Smooth muscle cell of the brain vasculature (primary cell): ENCODE data around the gene ADGRF1.
A peak's percentile ranks its signal among the peaks of the same experiment; 100 is the strongest.
"Not testable (repeated sequence)": the region's sequence is repeated elsewhere in the genome, so short reads cannot be mapped to it uniquely, and the experiment has no call there.

Experiments
- DNase-seq: peaks from one replicate; pipeline ENCODE4 v3.0.0-alpha.2; 2012; ENCODE audit warnings: low read depth, low spot score

The ADGRF1 gene

DNA sequence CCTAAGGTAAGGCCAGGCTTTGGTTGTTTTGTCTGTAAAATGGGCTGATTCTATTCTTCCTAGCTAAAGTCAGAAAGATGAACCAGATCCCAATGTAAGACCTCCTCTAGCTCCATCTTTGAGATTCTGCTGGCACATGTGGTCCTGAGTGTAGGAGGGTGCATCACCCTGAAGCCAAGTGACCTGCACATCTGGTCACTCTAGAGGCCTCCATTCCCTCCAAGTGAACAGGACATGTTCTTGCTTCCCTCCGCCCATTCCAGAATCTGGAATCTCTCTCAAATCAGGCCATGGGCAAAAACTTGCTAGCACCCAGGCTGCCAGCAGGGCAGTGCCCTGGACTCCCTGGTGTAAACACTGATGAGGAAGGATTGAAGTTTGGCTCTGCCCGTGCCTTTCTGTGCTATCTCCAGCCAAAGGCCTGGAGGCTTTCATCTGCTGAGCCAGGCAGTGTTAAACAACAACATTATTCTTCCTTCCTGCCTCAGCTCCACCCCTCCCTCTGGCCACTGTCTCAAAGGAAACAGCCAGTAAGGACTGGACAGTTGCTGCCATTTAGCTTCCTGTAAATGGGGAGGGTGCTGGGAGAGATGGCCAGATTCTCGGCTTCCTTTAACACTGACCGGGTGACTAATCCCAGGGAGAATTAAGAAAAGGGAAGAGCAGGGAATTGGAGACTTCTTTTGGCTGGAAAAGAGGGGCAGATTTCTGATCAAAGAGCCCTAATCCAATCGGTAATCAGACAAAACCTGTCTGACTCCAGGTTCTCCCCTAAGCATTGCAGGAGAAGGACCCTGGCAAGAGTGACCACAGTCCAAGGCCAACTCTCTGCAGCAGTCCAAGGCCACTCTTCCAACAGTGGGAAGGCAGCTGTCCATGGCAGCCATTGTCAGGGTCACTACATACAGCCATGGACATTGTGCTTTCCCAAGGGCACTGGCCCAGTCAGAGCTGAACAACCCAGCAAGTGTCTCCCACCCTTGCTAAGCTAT lies 19.5 kb upstream of the ADGRF1 start:
- no peak for DNase-seq

DNA sequence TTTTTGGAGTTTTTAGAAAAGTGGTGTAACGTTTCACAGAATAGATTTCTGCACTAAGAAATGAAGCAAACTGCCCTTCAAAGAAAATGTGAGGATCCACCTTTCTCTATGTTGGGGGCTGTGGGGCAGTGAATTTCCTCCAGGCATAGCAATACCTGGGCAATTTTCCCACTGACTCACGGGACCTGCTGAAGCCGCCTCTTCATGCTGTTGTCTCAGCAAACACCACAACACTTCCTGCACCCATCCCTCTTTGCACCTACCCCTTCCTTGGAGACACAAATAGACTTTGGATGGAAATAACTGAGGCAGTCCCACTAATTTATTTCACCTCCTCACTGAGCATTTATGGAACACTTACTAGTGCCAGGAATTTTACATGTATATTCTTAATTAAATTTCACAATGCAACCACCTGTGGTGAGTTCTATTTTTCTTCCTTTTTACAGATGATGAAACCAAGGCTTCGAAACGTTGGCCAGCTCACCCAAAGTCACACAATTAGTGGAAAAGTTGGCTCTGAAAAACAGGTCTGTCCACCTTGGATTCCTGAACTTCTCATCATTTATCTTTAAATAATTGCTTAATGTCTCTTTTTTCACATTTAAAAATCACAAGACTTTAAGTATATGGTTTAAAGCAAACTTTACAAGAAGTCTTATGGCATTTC lies 17.2 kb upstream of the ADGRF1 start:
- DNase-seq: no peak

DNA sequence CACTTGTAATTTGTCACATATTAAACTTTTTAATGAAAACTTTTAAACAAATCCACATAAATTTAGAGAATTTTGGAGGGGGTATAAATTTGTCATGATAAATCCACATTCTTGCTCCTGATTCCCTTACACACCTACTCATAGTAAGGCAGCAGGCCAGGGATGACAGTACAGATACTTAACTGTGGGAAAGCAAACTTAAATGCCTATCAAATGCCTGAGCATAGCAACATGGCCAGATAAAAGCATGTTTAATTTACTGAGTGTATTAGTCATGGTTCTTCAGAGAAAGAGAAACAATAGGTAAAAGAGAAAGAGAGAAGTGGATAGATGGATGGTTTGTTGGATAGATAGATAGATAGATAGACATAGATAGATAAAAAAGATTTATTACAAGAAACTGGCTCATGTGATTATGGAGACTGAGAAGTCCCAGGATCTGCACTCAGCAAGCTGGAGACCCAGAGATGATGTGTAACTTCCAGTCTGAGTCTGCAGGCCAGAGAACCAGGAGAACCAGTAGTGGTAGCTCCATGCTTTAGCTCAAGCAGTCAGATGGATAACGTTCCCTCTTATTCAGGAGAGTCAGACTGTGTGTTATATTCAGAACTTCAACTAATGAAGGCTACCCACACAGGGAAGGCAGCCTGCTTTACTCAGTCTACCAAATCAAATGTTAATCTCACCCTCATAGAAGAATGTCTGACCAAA lies 15.9 kb upstream of the ADGRF1 start:
- DNase-seq: no peak

DNA sequence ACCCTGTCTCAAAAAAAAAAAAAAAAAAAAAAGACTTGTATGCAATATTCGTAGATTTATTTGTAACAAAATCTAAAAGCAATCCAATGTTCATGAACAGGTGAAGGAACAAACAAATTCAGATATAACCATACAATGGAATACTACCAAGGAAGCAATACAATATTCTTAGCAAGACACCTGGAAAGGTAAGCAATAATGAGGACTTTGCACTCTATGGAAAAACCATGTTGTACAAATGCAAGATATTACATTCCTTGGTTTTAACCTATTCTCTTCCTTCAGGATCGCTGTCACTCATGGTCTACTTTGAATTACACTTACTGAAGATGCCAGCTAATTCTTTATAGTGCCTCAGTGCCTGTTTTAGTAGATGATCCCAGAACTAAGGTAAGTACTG lies 14.7 kb upstream of the ADGRF1 start:
- no peak for DNase-seq

DNA sequence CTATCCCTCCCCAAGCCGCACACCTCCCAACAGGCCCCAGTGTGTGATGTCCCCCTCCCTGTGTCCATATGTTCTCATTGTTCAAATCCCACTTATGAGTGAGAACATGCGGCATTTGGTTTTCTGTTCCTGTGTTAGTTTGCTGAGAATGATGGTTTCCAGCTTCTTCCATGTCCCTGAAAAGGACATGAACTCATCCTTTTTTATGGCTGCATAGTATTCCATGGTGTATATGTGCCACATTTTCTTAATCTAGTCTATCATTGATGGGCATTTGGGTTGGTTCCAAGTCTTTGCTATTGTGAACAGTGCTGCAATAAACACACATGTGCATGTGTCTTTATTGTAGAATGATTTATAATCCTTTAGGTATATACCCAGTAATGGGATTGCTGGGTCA lies 12.2 kb upstream of the ADGRF1 start:
- not testable (repeated sequence) for DNase-seq

DNA sequence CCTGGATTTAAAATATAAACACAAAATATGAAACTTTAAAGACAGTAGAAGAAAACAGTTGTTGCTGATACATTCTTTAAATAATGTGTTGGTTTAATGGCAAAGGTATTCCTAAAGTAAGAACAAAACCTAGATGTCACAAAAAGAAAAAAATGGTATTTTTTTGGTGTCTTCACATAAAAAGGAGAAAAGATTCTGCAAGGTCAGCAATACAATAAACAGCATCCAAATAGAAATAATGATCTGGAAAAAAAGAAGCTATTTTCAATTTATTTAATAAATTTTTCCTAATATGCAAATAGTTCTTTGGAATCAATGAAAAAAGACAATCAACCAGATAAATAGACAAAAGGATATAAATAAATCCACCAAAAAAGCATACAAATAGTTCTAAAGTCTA lies 6.5 kb upstream of the ADGRF1 start:
- no peak for DNase-seq

DNA sequence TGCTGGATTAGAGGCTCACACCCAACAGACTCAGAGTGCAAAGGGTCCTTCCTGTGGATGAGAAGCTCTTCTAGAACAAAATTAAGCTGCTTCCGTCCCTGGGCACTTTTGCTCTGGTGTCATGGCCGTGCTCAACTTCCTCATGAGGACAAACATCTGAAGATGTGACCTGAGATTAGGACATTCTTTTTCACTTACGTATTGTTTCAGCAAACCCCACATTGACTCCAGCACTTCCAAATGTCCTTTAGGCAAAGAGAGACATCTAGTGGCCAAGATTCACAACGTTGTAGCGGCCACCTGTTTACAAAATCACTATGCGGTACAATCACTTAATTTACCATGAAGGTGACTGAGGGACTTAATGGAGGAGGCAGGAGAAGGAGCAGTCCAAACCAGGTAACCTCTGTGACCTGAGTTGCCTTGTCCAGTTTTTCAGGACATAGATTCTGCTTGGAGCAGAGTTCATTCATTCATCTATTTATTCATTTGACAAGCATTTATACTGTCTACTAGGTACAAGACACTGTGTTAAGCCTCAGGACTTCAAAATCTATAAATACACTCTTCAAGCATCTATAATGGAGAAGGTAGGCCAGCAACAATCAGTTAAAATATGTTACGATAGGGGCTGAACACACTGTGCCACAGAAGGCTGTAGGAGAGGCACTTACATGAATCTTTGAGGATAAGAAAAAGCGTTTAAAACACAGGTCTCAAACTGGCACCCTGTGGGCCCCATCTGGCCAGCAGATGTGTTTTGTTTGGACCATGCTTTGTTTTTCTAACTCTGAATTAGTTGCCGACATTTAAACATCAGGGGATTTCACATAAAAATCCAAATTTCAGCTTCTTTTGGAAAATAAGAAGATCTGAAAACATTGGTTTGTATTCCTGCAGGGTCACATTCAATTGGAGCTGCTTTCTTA lies 5.6 kb upstream of the ADGRF1 start:
- DNase-seq: peak; percentile 67

DNA sequence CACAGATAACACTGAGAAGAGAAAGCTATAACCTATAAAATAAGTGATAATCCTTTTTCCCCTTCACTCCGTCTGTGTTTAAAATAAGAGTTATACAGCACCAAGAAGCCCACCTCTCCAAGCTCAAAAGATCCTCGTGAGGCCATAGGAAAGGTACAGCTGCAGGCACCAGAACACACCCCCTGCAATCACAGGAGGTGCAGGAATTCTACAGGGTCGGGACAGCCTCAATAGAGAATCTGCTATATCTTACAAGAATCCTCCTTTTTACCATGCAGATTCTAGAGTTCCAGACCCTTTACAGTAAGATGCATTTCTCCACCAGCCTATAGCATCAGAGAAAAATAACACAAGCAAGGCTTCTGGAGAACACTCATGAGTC lies 5.0 kb upstream of the ADGRF1 start:
- no peak for DNase-seq

DNA sequence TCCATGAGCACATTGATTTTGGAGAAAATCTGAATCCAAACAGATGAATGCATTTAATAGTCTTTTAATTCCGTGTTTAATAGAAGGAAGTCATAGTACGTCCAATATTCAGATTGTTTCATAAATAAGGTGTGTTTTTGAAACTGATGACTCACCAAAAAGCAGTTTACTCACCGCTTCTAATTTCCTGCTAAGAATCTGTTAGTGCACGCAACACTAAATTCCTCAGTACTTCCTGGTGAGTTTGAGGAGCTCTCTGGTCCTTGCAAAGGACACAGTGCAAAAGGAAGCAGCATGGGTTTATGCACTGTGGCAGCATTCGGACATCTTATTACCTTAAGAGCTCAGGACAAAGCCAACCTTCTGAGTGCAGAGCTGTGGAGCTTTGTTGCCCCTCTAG lies 2.3 kb upstream of the ADGRF1 start:
- DNase-seq: no peak

DNA sequence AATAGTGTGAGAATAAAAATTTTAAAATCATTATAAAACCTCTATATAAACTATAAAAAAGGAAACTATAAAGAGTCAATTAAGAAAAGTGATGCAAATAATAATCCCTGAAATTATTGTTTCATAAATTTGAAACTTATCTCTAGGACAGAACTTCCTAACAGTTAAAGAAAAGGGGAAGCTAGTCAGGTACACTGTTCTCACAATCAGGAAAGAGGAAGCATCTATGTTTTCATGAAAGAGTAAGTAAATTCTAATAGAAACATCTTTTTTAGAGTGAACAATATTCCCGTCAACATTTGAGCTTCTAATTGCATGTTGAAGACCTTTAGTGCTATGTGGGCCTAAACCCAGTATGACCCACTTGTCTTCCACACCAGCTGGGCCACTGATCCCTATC lies 1.2 kb upstream of the ADGRF1 start:
- DNase-seq: no peak

DNA sequence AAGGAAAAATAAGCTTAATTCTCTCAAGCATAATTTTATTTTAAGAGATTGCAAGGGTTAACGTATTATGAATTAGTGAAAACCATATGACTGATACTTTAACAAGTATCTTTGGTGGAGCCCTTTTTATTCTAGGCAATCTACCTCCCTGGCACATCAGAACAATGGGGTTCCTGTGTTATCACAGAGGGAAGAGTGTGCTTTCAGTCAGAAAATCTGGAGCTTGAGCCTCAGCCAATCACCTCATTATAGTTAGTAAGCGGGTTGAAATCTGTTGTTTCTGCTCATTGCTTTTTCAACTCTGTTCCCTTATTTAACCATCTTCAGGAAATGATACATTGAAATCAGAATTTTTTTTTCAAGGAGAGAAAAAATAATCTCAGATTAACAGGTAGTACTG lies 391 bp downstream of the ADGRF1 start:
- no peak for DNase-seq

DNA sequence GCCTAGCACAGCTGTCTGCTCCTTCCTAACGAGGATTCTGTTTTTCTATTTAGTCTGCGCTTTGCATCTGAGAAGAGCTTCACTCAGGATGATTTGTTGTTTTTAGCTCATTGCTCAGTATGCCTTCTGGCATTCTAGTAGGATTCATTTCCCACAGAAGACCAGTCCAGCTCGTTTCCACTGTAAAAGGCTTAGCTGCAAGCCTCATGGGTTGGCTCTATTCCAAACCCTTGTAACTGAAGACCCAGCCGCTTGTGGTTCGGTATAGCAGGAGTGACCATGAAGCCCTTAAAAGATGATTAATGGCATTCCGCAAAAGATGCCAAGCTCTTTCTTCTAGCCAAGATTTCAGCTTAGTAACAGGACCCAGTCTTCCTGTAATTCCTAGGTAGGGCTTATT lies 7.2 kb downstream of the ADGRF1 start:
- DNase-seq: peak; percentile 99

DNA sequence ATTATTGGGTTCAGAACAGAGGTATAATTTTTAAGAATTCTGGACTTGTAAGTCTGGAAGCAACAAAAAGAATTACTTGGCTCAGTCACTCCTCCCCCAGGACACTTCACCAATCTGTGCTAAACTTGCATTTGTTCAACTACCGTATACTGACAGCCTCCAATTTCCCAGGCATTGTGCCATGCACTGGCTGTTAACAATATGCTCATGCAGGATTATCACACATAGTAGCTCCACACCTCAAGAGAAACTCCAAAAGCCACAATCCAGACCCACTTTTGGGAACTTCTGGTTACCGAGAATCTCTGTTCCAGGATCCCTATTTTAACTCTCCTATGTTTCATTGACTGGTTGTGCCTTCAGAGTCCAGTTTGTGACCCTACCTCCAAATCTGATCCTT lies 7.7 kb downstream of the ADGRF1 start:
- DNase-seq: no peak

DNA sequence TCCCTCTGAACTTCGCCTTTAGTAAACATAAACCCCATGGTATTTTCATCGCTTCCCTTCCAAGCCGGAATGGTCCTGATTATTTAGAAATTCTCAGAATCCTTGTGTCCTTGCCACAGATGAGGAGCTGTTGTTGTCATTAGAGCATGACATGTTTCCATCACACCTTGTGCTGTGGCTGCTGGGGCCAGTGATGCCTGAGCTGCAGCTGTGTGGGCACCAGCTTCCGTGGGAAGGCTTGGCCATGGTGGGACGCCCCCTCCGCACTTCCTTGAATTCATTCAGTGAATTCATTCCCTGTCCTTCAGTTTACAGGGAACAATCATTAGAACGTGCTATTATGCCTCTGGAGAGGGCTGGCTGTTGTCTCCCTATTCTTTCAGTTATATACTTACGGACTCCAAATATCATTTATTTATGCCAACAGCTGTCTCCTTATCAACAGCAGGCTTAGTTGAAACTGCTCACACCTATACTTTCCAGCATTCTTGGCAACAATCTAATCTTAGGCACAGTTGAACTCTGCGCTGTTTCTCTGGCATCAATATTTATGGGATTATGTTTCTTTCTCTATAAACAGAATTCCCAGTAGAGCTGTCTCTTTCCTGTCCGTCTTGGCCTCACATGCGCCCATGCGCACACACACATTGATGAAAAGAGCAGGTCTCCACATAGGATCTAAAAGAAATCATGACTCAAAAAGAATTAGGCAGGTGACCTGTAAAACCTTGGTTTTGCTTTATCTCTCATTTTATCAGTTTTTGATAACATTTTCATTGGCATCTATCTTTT lies 9.0 kb downstream of the ADGRF1 start:
- DNase-seq: no peak

DNA sequence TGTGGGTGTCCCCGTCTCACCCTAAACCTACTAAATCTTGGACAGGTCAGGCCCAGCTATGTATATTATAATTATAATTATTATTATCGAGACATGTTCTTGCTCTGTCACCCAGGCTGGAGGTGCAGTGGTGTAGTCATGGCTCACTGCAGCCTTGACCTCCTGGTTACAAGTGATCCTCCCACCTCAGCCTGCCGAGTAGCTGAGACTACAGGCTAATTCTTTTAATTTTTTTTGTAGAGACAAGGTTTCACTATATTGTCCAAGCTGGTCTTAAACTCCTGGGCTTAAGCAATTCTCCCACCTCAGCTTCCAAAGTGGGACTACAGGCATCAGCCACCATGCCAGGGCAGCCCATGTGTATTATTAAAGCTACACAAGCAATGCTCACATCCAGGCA lies 10.5 kb downstream of the ADGRF1 start:
- DNase-seq: no peak

DNA sequence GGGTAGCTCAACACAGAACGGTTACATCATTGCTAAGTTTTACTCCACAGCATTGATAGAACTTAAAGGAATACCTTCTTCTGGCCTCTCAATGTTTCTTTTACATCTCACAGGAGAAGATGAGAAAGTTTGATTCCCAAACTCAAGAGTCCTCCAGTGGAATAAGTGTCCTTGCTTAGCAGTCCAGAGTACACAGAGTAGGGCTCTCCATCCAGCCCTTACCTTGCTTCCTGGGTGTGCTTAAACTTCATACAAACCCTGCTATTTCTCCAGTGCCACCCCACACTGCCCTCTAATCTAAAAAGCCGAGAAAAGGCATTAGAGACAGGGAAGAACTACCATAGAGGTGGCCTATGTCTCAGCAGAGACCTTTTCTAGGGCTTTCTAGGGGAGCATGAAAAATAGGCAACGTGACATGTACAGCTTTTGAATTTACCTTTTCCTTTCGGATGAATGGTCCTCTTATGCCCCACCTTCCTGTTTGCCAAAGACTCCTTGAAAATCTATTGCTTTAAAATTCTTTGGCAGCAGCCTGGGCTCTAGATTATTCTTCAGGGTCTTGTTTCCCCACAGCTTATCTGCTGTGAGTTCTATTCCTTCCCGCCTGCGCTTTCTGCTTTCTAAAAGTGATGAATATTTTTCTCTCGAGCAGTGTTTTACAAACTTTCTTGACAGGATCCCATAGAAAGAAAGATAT lies 12.1 kb downstream of the ADGRF1 start:
- DNase-seq: no peak

DNA sequence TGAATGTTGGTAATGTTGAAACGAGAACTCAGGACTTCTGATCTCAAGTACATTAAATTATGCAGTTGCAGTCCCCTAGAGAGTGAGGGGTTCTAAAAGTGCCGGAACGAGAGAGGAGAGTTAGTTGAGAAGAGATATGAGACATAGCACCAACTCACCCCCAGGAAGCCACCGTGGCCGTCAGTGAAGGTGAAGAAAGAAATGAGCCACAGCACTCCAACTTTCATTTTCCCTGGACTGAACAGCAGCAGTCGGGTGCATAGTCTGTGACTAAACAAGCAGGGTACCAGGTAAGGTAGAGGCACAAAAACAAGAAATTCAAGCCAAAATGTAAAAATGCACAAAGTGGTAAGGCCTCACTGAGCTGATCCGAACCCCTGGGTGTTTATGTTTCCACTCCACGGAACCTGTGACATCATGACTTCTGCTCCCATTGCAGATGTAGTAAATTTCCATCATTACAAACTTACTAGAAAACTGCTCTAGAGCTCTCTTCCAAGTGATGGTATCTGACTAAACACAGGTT lies 13.2 kb downstream of the ADGRF1 start:
- DNase-seq: no peak

DNA sequence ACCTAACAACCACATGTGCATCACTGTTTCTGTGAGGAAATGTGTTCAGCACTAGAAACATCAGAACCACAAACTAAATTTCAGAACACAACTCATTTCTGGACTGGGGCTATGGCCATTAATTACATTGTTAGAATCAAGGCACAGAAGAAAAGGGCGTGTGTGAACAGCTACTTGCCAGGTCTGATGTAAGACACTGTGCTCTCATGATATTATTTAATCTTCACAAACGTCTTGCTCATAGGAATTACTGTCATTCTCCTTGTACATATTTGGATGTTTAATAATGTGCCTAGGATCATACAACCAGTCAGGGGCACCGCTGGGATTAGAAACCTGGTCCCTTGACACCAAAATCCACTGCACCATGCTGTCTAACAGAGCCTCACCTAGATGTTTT lies 14.8 kb downstream of the ADGRF1 start:
- DNase-seq: no peak

DNA sequence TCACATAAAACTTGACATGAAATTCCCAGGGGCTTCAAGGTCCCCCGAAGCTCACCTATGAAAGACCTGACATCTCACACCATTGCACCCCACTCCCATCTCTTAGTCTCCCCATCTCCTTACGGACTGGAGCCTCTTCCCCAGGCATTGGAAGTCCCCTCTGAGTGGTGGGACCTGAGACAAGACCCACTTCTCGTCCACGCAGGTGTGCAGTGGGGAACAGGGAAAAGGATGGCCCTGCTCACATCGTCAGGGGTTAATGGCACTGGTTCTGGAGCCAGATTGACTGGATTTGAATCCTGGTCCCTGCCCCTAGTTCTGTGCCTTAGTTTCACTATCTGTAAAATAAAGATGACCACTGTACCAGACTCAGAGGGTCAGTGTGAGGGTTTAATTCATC lies 15.5 kb downstream of the ADGRF1 start:
- no peak for DNase-seq

DNA sequence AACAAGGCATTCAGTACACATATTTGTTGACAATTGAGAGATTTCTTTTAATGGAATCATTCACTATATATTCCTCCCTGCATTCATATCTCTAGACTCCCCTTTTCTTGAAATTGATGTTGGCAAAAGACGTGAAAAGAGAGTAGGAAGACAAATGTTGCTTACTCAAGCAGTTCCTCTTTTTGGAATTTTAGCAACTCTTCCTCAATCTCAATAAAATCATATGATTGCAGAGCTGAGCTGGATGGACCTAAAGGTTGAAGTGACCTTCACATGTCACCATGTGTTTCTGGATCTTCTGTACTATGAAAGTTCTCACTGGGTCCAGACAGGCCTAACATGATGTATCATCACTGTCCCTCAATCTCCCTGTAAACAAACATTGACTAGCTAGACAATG lies 18.6 kb downstream of the ADGRF1 start:
- DNase-seq: no peak
